ENCODE data around the gene FTSJ1. TPM values are rescaled to one million over a fixed set of nuclear protein-coding genes. Genes with fewer than 3 reads are reported as not detected.

The FTSJ1 gene
- total and polyA plus RNA-seq, 4 donors, result 13.3 to 21.8 (median 17.0) TPM

- no peak for TF ChIP-seq REST (IDR thresholded peaks at IDR 0.05)
- TF ChIP-seq SP1 (IDR thresholded peaks at IDR 0.05), result no peak
- TF ChIP-seq ZBTB33 (IDR thresholded peaks at IDR 0.05), result no peak
- no peak for TF ChIP-seq FOXA1 (IDR thresholded peaks at IDR 0.05)
- TF ChIP-seq RAD21 (IDR thresholded peaks at IDR 0.05), result no peak
These were observed 10.6 kb upstream of the FTSJ1 start (continued) for GRCh38 chrX:48465336-48465933.

- Histone ChIP-seq H3K9me3 (ENCODE audit: control insufficient read depth in 4 of 4, low read length in 3 of 4) (no peaks in the 10 kb centered on the region), H3K4me3 (ENCODE audit: low read depth in 1 of 3, low read length in 3 of 3) (no peak overlapping the region), H3K9ac (ENCODE audit: low read depth in 1 of 2, low read length in 2 of 2) (no peak overlapping the region), H3K4me1 (ENCODE audit: control insufficient read depth in 4 of 4, insufficient read depth in 4 of 4, low read length in 3 of 4) (no peaks in the 10 kb centered on the region), H3K27ac (ENCODE audit: low read depth in 1 of 2, low read length in 2 of 2) (no peak overlapping the region), H3K36me3 (ENCODE audit: control insufficient read depth in 4 of 4, insufficient read depth in 3 of 4, low read depth in 1 of 4, low read length in 3 of 4) (no peaks in the 10 kb centered on the region), H3K27me3 (ENCODE audit: control insufficient read depth in 4 of 4, insufficient read depth in 4 of 4, low read length in 3 of 4) (peaks cover 0 to 7% (median 0%) of the 10 kb centered on the region in 4 donors)
- TF ChIP-seq HNF4A (conservative IDR thresholded peaks at IDR 0.05) (no peak), EGR1 (IDR thresholded peaks at IDR 0.05; ENCODE audit: low read depth in 2 of 2) (no peak), HNF4G (IDR thresholded peaks at IDR 0.05) (no peak), ZBTB33 (IDR thresholded peaks at IDR 0.05) (no peak), FOXA1 (IDR thresholded peaks at IDR 0.05) (no peak), CTCF (IDR thresholded peaks at IDR 0.05; ENCODE audit: low read depth, low read length, missing input control) (no peak), JUND (IDR thresholded peaks at IDR 0.05) (no peak), YY1 (IDR thresholded peaks at IDR 0.05) (no peak), TAF1 (conservative IDR thresholded peaks at IDR 0.05) (no peak), FOXA2 (IDR thresholded peaks at IDR 0.05) (no peak), SP1 (IDR thresholded peaks at IDR 0.05) (no peak), RXRA (IDR thresholded peaks at IDR 0.05) (no peak)
- DNase-seq (ENCODE audit: low spot score), result peak; percentile 43
- 93% methylated on average over 10 of the region's 10 CpGs for WGBS
These were observed 9.3 kb upstream of the FTSJ1 start for GRCh38 chrX:48466696-48467095.

Measured in liver (tissue), 9 donors.